ENCODE measurements around the gene SYNPO.

DNA sequence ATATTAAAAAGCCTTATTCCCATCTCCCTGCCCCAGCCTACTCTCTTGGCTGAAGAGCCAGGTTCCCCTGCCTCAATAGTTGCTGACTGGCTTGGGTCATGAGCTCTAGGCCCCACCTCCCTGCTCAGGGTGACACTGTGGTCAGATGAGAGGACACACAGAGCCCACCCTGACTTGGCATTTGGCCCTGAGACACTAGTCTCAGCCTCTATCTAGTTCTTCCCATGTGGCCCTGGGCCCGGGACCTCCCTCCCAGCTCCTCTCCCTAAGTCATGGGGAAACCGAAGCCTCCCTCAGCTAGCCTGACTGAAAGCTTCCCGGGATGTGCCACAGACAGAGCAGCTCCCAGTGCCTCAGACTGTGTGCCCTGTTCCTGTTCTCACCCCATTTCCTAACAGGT lies 14.8 kb downstream of the SYNPO start:
- TF ChIP-seq CTCF (IDR thresholded peaks at IDR 0.05; ENCODE audit: insufficient read depth, low read depth, low read length): no peak
- TF ChIP-seq EZH2 (IDR thresholded peaks at IDR 0.05; ENCODE audit: insufficient read depth, low read length): no peak

All from astrocyte (in vitro differentiated cells and primary cell).